Measurements from ENCODE around the gene CTNND2.

CTNND2 gene

GRCh38 chr5:11153670-11154382, 750.4 kb downstream of the CTNND2 start:
- no peak for DNase-seq

GRCh38 chr5:11152368-11152767, 751.9 kb downstream of the CTNND2 start:
- DNase-seq = no peak

GRCh38 chr5:11150976-11151375, 753.3 kb downstream of the CTNND2 start:
- DNase-seq = no peak

GRCh38 chr5:11148810-11149539, 755.3 kb downstream of the CTNND2 start:
- no peak for DNase-seq

- no peak for DNase-seq
Observed at GRCh38 chr5:11146171-11146570, 758.1 kb downstream of the CTNND2 start.

- no peak for DNase-seq
Observed at GRCh38 chr5:11143456-11144267, 760.6 kb downstream of the CTNND2 start.

GRCh38 chr5:11139217-11139865, 764.9 kb downstream of the CTNND2 start:
- no peak for DNase-seq

GRCh38 chr5:11130131-11130530, 774.1 kb downstream of the CTNND2 start:
- DNase-seq = no peak

- no peak for DNase-seq
Observed at GRCh38 chr5:11128021-11128420, 776.2 kb downstream of the CTNND2 start.

GRCh38 chr5:11126844-11127243, 777.4 kb downstream of the CTNND2 start:
- DNase-seq = no peak

- DNase-seq = no peak
Observed at GRCh38 chr5:11121885-11122284, 782.4 kb downstream of the CTNND2 start.

GRCh38 chr5:11110128-11110527, 794.1 kb downstream of the CTNND2 start:
- no peak for DNase-seq

- DNase-seq = no peak
Observed at GRCh38 chr5:11105696-11106095, 798.5 kb downstream of the CTNND2 start.

- no peak for DNase-seq
Observed at GRCh38 chr5:11104651-11105112, 799.6 kb downstream of the CTNND2 start.

GRCh38 chr5:11104210-11104609, 800.0 kb downstream of the CTNND2 start:
- no peak for DNase-seq

- no peak for DNase-seq
Observed at GRCh38 chr5:11084111-11084510, 820.1 kb downstream of the CTNND2 start.

GRCh38 chr5:11082404-11082945, 821.8 kb downstream of the CTNND2 start:
- DNase-seq = no peak

GRCh38 chr5:11076945-11077613, 827.2 kb downstream of the CTNND2 start:
- no peak for DNase-seq

- no peak for DNase-seq
Observed at GRCh38 chr5:11075035-11075805, 829.0 kb downstream of the CTNND2 start.

GRCh38 chr5:11072568-11072967, 831.7 kb downstream of the CTNND2 start:
- no peak for DNase-seq

- no peak for DNase-seq
Observed at GRCh38 chr5:11072076-11072475, 832.2 kb downstream of the CTNND2 start.
